SK-N-SH (cell line): ENCODE results near the gene CDC14B. TPM values are rescaled to one million over a fixed set of nuclear protein-coding genes. Genes with fewer than 3 reads are reported as not detected.

ENCODE experiments used
- CTCF ChIA-PET: fragments of 300-600, 350-600 bp; formaldehyde crosslinking; extraction: SDS; loops from one replicate; lab custom pipeline; 2021; lab: Yijun Ruan, JAX
- POLR2A ChIA-PET: fragments of 350-600 bp; sonication (Branson Sonifier 250); formaldehyde crosslinking; extraction: SDS; loops from one replicate; lab custom pipeline; 2020; ENCODE audit warnings: antibody characterized with exemption, inconsistent platforms; lab: Yijun Ruan, JAX
- DNase-seq: peaks from one replicate; pipeline ENCODE4 v3.0.0; 2012
- H2AFZ ChIP-seq: fragments of 200-600 bp; sonication (generic); 2 replicates; pipeline ENCODE4 v1.8.1; 2016; ENCODE audit warnings: antibody characterized with exemption, mild to moderate bottlenecking, low read depth
- H3F3A ChIP-seq: fragments of 200-600 bp; sonication (generic); replicated peaks from 2 replicates; pipeline ENCODE3; 2016; ENCODE audit warnings: antibody characterized with exemption, mild to moderate bottlenecking; ENCODE audit not compliant: insufficient read depth
- H3K27ac ChIP-seq, 2 experiments: fragments of 200-500 bp in 1 of 2; fragments of 200-600 bp in 1 of 2; sonication (Bioruptor generic) in 1 of 2; sonication (generic), shearing (Covaris generic) in 1 of 2; 2 replicates each; pipeline versions ENCODE4 v1.5.1 to v1.6.1; 2014 to 2016; ENCODE audit warnings: low read depth in 2 of 2, inconsistent platforms in 1 of 2, low read length in 1 of 2, mild to moderate bottlenecking in 1 of 2, mixed read lengths in 1 of 2
- H3K27me3 ChIP-seq: fragments of 200-600 bp; sonication (generic), shearing (Covaris generic); 2 replicates; pipeline ENCODE4 v1.6.1; 2016; ENCODE audit warnings: mixed run types; ENCODE audit not compliant: insufficient read depth
- H3K36me3 ChIP-seq, 2 experiments: fragments of 200-500 bp in 1 of 2; fragments of 200-600 bp in 1 of 2; sonication (Bioruptor generic) in 1 of 2; sonication (generic) in 1 of 2; replicated peaks in 1 of 2; 2 replicates each; pipeline versions ENCODE3 to v1.5.1; 2014 to 2016; ENCODE audit warnings: low read length in 1 of 2, mild to moderate bottlenecking in 1 of 2; ENCODE audit not compliant: insufficient read depth in 2 of 2, control insufficient read depth in 1 of 2
- H3K4me1 ChIP-seq, 2 experiments: fragments of 200-500 bp in 1 of 2; fragments of 200-600 bp in 1 of 2; sonication (Bioruptor generic) in 1 of 2; sonication (generic), shearing (Covaris generic) in 1 of 2; 2 replicates each; pipeline versions ENCODE4 v1.5.1 to v1.6.1; 2014 to 2016; ENCODE audit warnings: low read depth in 1 of 2, low read length in 1 of 2, mixed run types in 1 of 2; ENCODE audit not compliant: insufficient read depth in 2 of 2, control insufficient read depth in 1 of 2
- H3K4me2 ChIP-seq: fragments of 200-600 bp; sonication (generic), shearing (Covaris generic); 2 replicates; pipeline ENCODE4 v1.6.1; 2017; ENCODE audit warnings: mixed run types
- H3K4me3 ChIP-seq, 2 experiments: fragments of 200-500 bp in 1 of 2; fragments of 200-600 bp in 1 of 2; sonication (Bioruptor generic) in 1 of 2; sonication (generic), shearing (Covaris generic) in 1 of 2; 2 replicates each; pipeline versions ENCODE4 v1.5.1 to v1.8.1; 2014 to 2016; ENCODE audit warnings: low read depth in 2 of 2, inconsistent platforms in 1 of 2, low read length in 1 of 2, mild to moderate bottlenecking in 1 of 2, mixed read lengths in 1 of 2, moderate library complexity in 1 of 2
- H3K79me2 ChIP-seq: fragments of 200-600 bp; sonication (generic); 2 replicates; pipeline ENCODE4 v1.8.1; 2017; ENCODE audit warnings: mild to moderate bottlenecking; ENCODE audit not compliant: insufficient read depth
- H3K9ac ChIP-seq: fragments of 200-600 bp; sonication (generic); 2 replicates; pipeline ENCODE4 v1.6.1; 2017; ENCODE audit warnings: mixed run types
- H3K9me2 ChIP-seq: fragments of 200-600 bp; sonication (generic); 2 replicates; pipeline ENCODE4 v1.6.1; 2017; ENCODE audit warnings: mixed run types
- H3K9me3 ChIP-seq: fragments of 200-600 bp; sonication (generic); 2 replicates; pipeline ENCODE4 v1.6.1; 2017; ENCODE audit warnings: mixed run types, mild to moderate bottlenecking, moderate library complexity
- H4K20me1 ChIP-seq: fragments of 200-600 bp; sonication (generic); 2 replicates; pipeline ENCODE4 v1.6.1; 2017; ENCODE audit warnings: mild to moderate bottlenecking, mixed run types; ENCODE audit not compliant: insufficient read depth
- EP300 ChIP-seq, 2 experiments: IDR thresholded peaks; 2 replicates each; pipeline versions ENCODE4 v1.4.0 to v1.6.1; 2012; ENCODE audit warnings: borderline replicate concordance in 1 of 2, low read depth in 1 of 2, low read length in 1 of 2
- EZH2phosphoT487 ChIP-seq: fragments of 200-600 bp; sonication (generic); IDR thresholded peaks from 2 replicates; pipeline ENCODE4 v1.6.1; 2017; ENCODE audit warnings: low read depth, mixed run types, mild to moderate bottlenecking, antibody characterized with exemption, moderate library complexity, borderline replicate concordance
- FOSL2 ChIP-seq: IDR thresholded peaks from 2 replicates; pipeline ENCODE4 v1.4.0; 2012; ENCODE audit warnings: low read depth, mild to moderate bottlenecking, moderate library complexity, borderline replicate concordance
- FOXM1 ChIP-seq: IDR thresholded peaks from 2 replicates; pipeline ENCODE4 v1.4.0; 2012; ENCODE audit warnings: low read depth, mild to moderate bottlenecking
- GABPA ChIP-seq: IDR thresholded peaks from 2 replicates; pipeline ENCODE4 v1.4.0; 2012; ENCODE audit warnings: low read depth, mild to moderate bottlenecking
- GATA2 ChIP-seq: sonication (generic); formaldehyde crosslinking; IDR thresholded peaks from 2 replicates; pipeline ENCODE4 v1.5.0; 2020; ENCODE audit warnings: mild to moderate bottlenecking, missing genetic modification reagents
- JUND ChIP-seq: IDR thresholded peaks from 2 replicates; pipeline ENCODE4 v1.4.0; 2012
- MXI1 ChIP-seq: IDR thresholded peaks from 2 replicates; pipeline ENCODE4 v1.6.1; 2012; ENCODE audit warnings: mild to moderate bottlenecking, low read depth, low read length, improper control_type of control experiment
- NFIC ChIP-seq: IDR thresholded peaks from 2 replicates; pipeline ENCODE4 v1.4.0; 2012; ENCODE audit warnings: borderline replicate concordance
- RAD21 ChIP-seq: IDR thresholded peaks from 2 replicates; pipeline ENCODE4 v1.6.1; 2012; ENCODE audit warnings: mild to moderate bottlenecking, low read length
- RCOR1 ChIP-seq: fragments of 150-350 bp; IDR thresholded peaks from 2 replicates; pipeline ENCODE4 v1.6.1; 2017; ENCODE audit warnings: antibody characterized with exemption, low read length
- REST ChIP-seq: IDR thresholded peaks from 2 replicates; pipeline ENCODE4 v1.6.1; 2012; ENCODE audit warnings: mild to moderate bottlenecking, low read depth, low read length, moderate library complexity
- SIN3A ChIP-seq: IDR thresholded peaks from 2 replicates; pipeline ENCODE4 v1.6.1; 2012; ENCODE audit warnings: low read depth, mild to moderate bottlenecking, low read length, moderate library complexity, borderline replicate concordance
- SMC3 ChIP-seq: IDR thresholded peaks from 2 replicates; pipeline ENCODE4 v1.6.1; 2012; ENCODE audit warnings: low read depth, low read length, improper control_type of control experiment
- TAF1 ChIP-seq: IDR thresholded peaks from 2 replicates; pipeline ENCODE4 v1.6.1; 2012; ENCODE audit warnings: low read depth, mild to moderate bottlenecking, low read length, moderate library complexity, borderline replicate concordance
- TCF12 ChIP-seq: IDR thresholded peaks from 2 replicates; pipeline ENCODE4 v1.4.0; 2012
- YY1 ChIP-seq: IDR thresholded peaks from 2 replicates; pipeline ENCODE4 v1.4.0; 2012; ENCODE audit warnings: low read depth, mild to moderate bottlenecking
- WGBS: methylation state at CpG from one replicate; pipeline ENCODE4 v1.1.6; 2017; ENCODE audit warnings: low lambda C conversion rate; 5-methylcytosine and 5-hydroxymethylcytosine counted together
- polyA plus RNA-seq, 3 experiments: library from polyadenylated mRNA; depleted of rRNA; stranded (reverse); fragments of >200 nt; gene quantifications; 2 replicates each; pipeline ENCODE4 v1.2.3, GENCODE V29; 2012
- TF ChIP-seq, protein P1 (sequence below): IDR thresholded peaks from 2 replicates; pipeline ENCODE4 v1.4.0; 2012; ENCODE audit warnings: low read depth
- TF ChIP-seq, protein P2 (sequence below): IDR thresholded peaks from 2 replicates; pipeline ENCODE4 v1.4.0; 2012; ENCODE audit warnings: low read depth, borderline replicate concordance

Gene CDC14B
- polyA plus RNA-seq, 1 of the 3 experiments (the other 2 are of a cell fraction), result 10.1 TPM

- POLR2A ChIA-PET, result no interaction called here
- Histone ChIP-seq H3K4me2 (no peak overlapping the region), H3K27ac (peak overlapping the region; percentile 9 to 13; a peak in 3 of 4 replicates), H3K9ac (no peak overlapping the region), H3K4me3 (no peak overlapping the region), H3F3A (peaks cover 5% of the 10 kb centered on the region), H3K27me3 (no peaks in the 10 kb centered on the region), H3K9me2 (no peaks in the 10 kb centered on the region), H2AFZ (no peak overlapping the region), H3K36me3 (peaks cover 0 to 4% of the 10 kb centered on the region in 2 experiments), H3K79me2 (no peaks in the 10 kb centered on the region), H3K4me1 (no peaks in the 10 kb centered on the region), H3K9me3 (no peaks in the 10 kb centered on the region), H4K20me1 (no peaks in the 10 kb centered on the region)
- no peak for DNase-seq
- WGBS, result 94% methylated on average over 6 of the region's 6 CpGs
- TF ChIP-seq FOSL2, result no peak
- TF ChIP-seq FOXM1, result no peak
- no peak for TF ChIP-seq JUND
- no peak for TF ChIP-seq TAF1
- TF ChIP-seq, protein P1, sequence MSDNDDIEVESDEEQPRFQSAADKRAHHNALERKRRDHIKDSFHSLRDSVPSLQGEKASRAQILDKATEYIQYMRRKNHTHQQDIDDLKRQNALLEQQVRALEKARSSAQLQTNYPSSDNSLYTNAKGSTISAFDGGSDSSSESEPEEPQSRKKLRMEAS, result no peak
- no peak for TF ChIP-seq NFIC
- no peak for TF ChIP-seq EP300 (IDR thresholded peaks at IDR 0.05; ENCODE audit: borderline replicate concordance in 1 of 2, low read depth in 1 of 2, low read length in 1 of 2)
- TF ChIP-seq YY1, result no peak
- TF ChIP-seq RAD21, result no peak
- TF ChIP-seq GABPA, result no peak
- no peak for TF ChIP-seq RCOR1
- TF ChIP-seq, protein P2, sequence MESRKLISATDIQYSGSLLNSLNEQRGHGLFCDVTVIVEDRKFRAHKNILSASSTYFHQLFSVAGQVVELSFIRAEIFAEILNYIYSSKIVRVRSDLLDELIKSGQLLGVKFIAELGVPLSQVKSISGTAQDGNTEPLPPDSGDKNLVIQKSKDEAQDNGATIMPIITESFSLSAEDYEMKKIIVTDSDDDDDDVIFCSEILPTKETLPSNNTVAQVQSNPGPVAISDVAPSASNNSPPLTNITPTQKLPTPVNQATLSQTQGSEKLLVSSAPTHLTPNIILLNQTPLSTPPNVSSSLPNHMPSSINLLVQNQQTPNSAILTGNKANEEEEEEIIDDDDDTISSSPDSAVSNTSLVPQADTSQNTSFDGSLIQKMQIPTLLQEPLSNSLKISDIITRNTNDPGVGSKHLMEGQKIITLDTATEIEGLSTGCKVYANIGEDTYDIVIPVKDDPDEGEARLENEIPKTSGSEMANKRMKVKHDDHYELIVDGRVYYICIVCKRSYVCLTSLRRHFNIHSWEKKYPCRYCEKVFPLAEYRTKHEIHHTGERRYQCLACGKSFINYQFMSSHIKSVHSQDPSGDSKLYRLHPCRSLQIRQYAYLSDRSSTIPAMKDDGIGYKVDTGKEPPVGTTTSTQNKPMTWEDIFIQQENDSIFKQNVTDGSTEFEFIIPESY, result no peak
- CTCF ChIA-PET, result no interaction called here
Observed at GRCh38 chr9:96502539-96503373, 116.9 kb downstream of the CDC14B start.

DNA sequence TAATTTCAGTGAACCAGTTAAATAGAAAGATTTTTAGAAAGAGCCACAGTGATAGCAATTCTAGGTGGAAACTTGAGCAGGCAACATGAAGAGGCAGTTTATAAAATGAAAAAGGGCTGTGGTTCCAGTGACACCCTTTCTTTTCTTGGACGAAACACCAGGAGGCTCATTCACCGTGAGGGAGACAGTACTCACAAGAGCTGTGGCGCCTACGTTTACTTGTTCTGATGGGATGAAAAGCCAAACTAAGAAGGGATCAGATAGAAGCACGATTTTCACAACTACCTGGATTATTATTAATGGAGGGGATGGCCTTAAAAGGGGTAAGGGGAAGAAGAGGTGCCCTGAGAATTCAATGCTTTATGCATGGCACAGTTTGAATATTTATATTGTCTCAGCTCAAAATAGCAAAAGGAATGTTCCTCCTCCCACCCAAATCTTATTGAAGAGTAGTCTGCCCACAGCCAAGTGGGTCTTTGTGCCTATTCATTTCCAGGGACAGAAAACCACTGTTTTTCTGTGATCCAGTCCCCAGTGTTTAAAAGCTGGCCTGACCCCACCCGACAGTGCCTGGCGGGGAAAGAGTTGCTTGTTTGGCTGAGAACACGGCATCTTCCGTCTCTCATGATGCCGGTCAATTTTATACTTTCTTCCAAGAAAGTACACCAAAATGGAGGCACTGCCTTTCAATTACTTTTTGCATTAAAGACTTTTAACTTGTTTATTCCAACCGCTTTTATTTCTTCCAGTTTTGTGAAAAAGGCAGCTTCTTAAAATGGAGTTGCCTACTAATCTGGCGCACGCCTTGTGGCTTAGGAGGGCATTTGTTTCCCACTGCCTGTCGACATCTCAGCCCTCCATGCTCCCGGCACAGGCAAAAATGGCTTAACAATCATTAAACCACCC is 117.8 kb downstream of the CDC14B start:
- Histone ChIP-seq H3F3A (peaks cover 5% of the 10 kb centered on the region), H3K9me2 (no peaks in the 10 kb centered on the region), H3K4me1 (no peaks in the 10 kb centered on the region), H2AFZ (no peak overlapping the region), H3K9ac (no peak overlapping the region), H3K4me3 (no peak overlapping the region), H3K27me3 (no peaks in the 10 kb centered on the region), H3K79me2 (no peaks in the 10 kb centered on the region), H3K9me3 (no peaks in the 10 kb centered on the region), H3K36me3 (peaks cover 0 to 4% of the 10 kb centered on the region in 2 experiments), H3K4me2 (no peak overlapping the region), H3K27ac (peak overlapping the region in 1 of 2 experiments; percentile 49; a peak in 2 of 4 replicates), H4K20me1 (no peaks in the 10 kb centered on the region)
- WGBS, result 95% methylated on average over 15 of the region's 15 CpGs
- ChIA-PET POLR2A (no interaction called here), CTCF (interaction anchor here (1.1 kb wide), 1 partner anchor 9 kb away, joined by 3 read pairs; no protein-coding TSS in a partner anchor)
- no peak for DNase-seq
- TF ChIP-seq GATA2 (CRISPR knock-in tag), result no peak
- no peak for TF ChIP-seq SMC3
- TF ChIP-seq TAF1, result no peak
- no peak for TF ChIP-seq MXI1
- TF ChIP-seq RCOR1, result no peak
- TF ChIP-seq TCF12, result no peak
- no peak for TF ChIP-seq EZH2phosphoT487
- TF ChIP-seq NFIC, result no peak
- TF ChIP-seq SIN3A, result no peak
- TF ChIP-seq REST, result no peak
